Urinary bladder (tissue), 4 donors: ENCODE data around the gene SRR. TPM values are rescaled to one million over a fixed set of nuclear protein-coding genes. Genes with fewer than 3 reads are reported as not detected.
A peak's percentile ranks its signal among the peaks of the same experiment; 100 is the strongest.

ENCODE experiments used
- DNase-seq: peaks from one replicate; pipeline ENCODE4 v3.0.0-alpha.2; 2015; ENCODE audit errors: extremely low spot score
- H3K27ac ChIP-seq: one replicate; pipeline ENCODE4 v1.5.1; 2013; ENCODE audit warnings: low read depth, mild to moderate bottlenecking, moderate library complexity
- H3K36me3 ChIP-seq: one replicate; pipeline ENCODE4 v1.6.1; 2013; ENCODE audit warnings: mild to moderate bottlenecking, moderate library complexity; ENCODE audit not compliant: insufficient read depth
- H3K4me1 ChIP-seq: one replicate; pipeline ENCODE4 v1.6.1; 2013; ENCODE audit warnings: mild to moderate bottlenecking, moderate library complexity; ENCODE audit not compliant: insufficient read depth
- H3K4me3 ChIP-seq: one replicate; pipeline ENCODE4 v1.5.1; 2013; ENCODE audit warnings: low read depth, low read length
- WGBS: extraction: QIAGEN DNeasy Blood & Tissue Kit; methylation state at CpG from one replicate; pipeline ENCODE4 v1.1.7; 2013; 5-methylcytosine and 5-hydroxymethylcytosine counted together
- polyA plus RNA-seq: library from polyadenylated mRNA; stranded (reverse); fragments of 200-250 nt; gene quantifications from one replicate; pipeline ENCODE4 v1.2.3, GENCODE V29; 2013
- total RNA-seq: library from RNA; depleted of rRNA; stranded (reverse); fragments of >200 nt; gene quantifications from one replicate; pipeline ENCODE4 v1.2.3, GENCODE V29; 2014
- donor health status: healthy with polysubstance abuse.
- donor health status: healthy.

The SRR gene
- total and polyA plus RNA-seq, 2 donors: 13.7 to 20.4 TPM

- Histone ChIP-seq H3K27ac (no peak overlapping the region), H3K4me1 (no peaks in the 10 kb centered on the region), H3K36me3 (no peaks in the 10 kb centered on the region), H3K4me3 (no peak overlapping the region)
- WGBS: 57% methylated on average over 2 of the region's 2 CpGs
- DNase-seq: no peak
Measured at GRCh38 chr17:2274414-2274813, 29.3 kb upstream of the SRR start.

- Histone ChIP-seq H3K4me3 (no peak overlapping the region), H3K36me3 (peaks cover 2% of the 10 kb centered on the region), H3K27ac (no peak overlapping the region), H3K4me1 (no peaks in the 10 kb centered on the region)
- no peak for DNase-seq
- WGBS: 77% methylated on average over 1 of the region's 1 CpG
Measured at GRCh38 chr17:2275722-2276121, 28.0 kb upstream of the SRR start.

- Histone ChIP-seq H3K4me1 (no peaks in the 10 kb centered on the region), H3K4me3 (no peak overlapping the region), H3K27ac (no peak overlapping the region), H3K36me3 (peaks cover 2% of the 10 kb centered on the region)
- 91% methylated on average over 9 of the region's 9 CpGs for WGBS
- no peak for DNase-seq
Measured at GRCh38 chr17:2277429-2278170, 26.1 kb upstream of the SRR start.

- Histone ChIP-seq H3K36me3 (peaks cover 2% of the 10 kb centered on the region), H3K4me1 (no peaks in the 10 kb centered on the region), H3K4me3 (no peak overlapping the region), H3K27ac (no peak overlapping the region)
- 91% methylated on average over 9 of the region's 9 CpGs for WGBS
- DNase-seq: no peak
Measured at GRCh38 chr17:2279707-2280106, 24.0 kb upstream of the SRR start.

- Histone ChIP-seq H3K27ac (no peak overlapping the region), H3K36me3 (peaks cover 2% of the 10 kb centered on the region), H3K4me3 (no peak overlapping the region), H3K4me1 (no peaks in the 10 kb centered on the region)
- no peak for DNase-seq
- WGBS: 53% methylated on average over 7 of the region's 7 CpGs
Measured at GRCh38 chr17:2282297-2282873, 21.4 kb upstream of the SRR start.

GRCh38 chr17:2283302-2283701, 20.4 kb upstream of the SRR start:
- Histone ChIP-seq H3K4me3 (no peak overlapping the region), H3K36me3 (peaks cover 2% of the 10 kb centered on the region), H3K27ac (no peak overlapping the region), H3K4me1 (no peaks in the 10 kb centered on the region)
- 91% methylated on average over 7 of the region's 7 CpGs for WGBS
- no peak for DNase-seq

- Histone ChIP-seq H3K36me3 (peaks cover 7% of the 10 kb centered on the region), H3K4me1 (no peaks in the 10 kb centered on the region), H3K4me3 (no peak overlapping the region), H3K27ac (no peak overlapping the region)
- WGBS: 95% methylated on average over 5 of the region's 5 CpGs
- no peak for DNase-seq
Measured at GRCh38 chr17:2289878-2290478, 13.8 kb upstream of the SRR start.

- H3K36me3 ChIP-seq: peaks cover 7% of the 10 kb centered on the region
- WGBS: 83% methylated on average over 2 of the region's 2 CpGs
- no peak overlapping the region for H3K4me3 ChIP-seq
- no peak overlapping the region for H3K27ac ChIP-seq
- H3K4me1 ChIP-seq: no peaks in the 10 kb centered on the region
- DNase-seq: no peak
Measured at GRCh38 chr17:2292100-2292499, 11.7 kb upstream of the SRR start.

- 88% methylated on average over 1 of the region's 1 CpG for WGBS
- H3K36me3 ChIP-seq: peaks cover 5% of the 10 kb centered on the region
- no peak overlapping the region for H3K4me3 ChIP-seq
- no peak for DNase-seq
- H3K4me1 ChIP-seq: no peaks in the 10 kb centered on the region
- H3K27ac ChIP-seq: no peak overlapping the region
Measured at GRCh38 chr17:2295575-2295974, 8.2 kb upstream of the SRR start.

- Histone ChIP-seq H3K4me1 (no peaks in the 10 kb centered on the region), H3K36me3 (peaks cover 3% of the 10 kb centered on the region), H3K27ac (no peak overlapping the region), H3K4me3 (no peak overlapping the region)
- WGBS: 89% methylated on average over 5 of the region's 5 CpGs
- DNase-seq: no peak
Measured at GRCh38 chr17:2297023-2297422, 6.7 kb upstream of the SRR start.

GRCh38 chr17:2299136-2299535, 4.6 kb upstream of the SRR start:
- DNase-seq: no peak
- Histone ChIP-seq H3K4me3 (no peak overlapping the region), H3K27ac (no peak overlapping the region), H3K36me3 (peaks cover 3% of the 10 kb centered on the region), H3K4me1 (no peaks in the 10 kb centered on the region)
- 95% methylated on average over 12 of the region's 12 CpGs for WGBS

- Histone ChIP-seq H3K4me3 (no peak overlapping the region), H3K36me3 (no peaks in the 10 kb centered on the region), H3K27ac (no peak overlapping the region), H3K4me1 (no peaks in the 10 kb centered on the region)
- no peak for DNase-seq
- WGBS: 93% methylated on average over 22 of the region's 22 CpGs
Measured at GRCh38 chr17:2299756-2300155, 4.0 kb upstream of the SRR start.

GRCh38 chr17:2302778-2303203, 959 bp upstream of the SRR start:
- DNase-seq: no peak
- Histone ChIP-seq H3K36me3 (no peaks in the 10 kb centered on the region), H3K4me3 (peak overlapping the region; percentile 89), H3K27ac (peak overlapping the region; percentile 82), H3K4me1 (no peaks in the 10 kb centered on the region)
- 1% methylated on average over 12 of the region's 12 CpGs for WGBS

GRCh38 chr17:2304931-2305330, 1.2 kb downstream of the SRR start:
- H3K36me3 ChIP-seq: no peaks in the 10 kb centered on the region
- 88% methylated on average over 4 of the region's 4 CpGs for WGBS
- H3K4me1 ChIP-seq: no peaks in the 10 kb centered on the region
- H3K4me3 ChIP-seq: no peak overlapping the region
- DNase-seq: no peak
- no peak overlapping the region for H3K27ac ChIP-seq
